CD4-positive, alpha-beta T cell treated with Interleukin-21 for 1 hour (primary cell): ENCODE measurements around the gene BTBD18.
A peak's percentile ranks its signal among the peaks of the same experiment; 100 is the strongest.

Experiments
- DNase-seq: peaks from one replicate; pipeline ENCODE4 v3.0.0-alpha.2; 2020

Gene BTBD18, protein sequence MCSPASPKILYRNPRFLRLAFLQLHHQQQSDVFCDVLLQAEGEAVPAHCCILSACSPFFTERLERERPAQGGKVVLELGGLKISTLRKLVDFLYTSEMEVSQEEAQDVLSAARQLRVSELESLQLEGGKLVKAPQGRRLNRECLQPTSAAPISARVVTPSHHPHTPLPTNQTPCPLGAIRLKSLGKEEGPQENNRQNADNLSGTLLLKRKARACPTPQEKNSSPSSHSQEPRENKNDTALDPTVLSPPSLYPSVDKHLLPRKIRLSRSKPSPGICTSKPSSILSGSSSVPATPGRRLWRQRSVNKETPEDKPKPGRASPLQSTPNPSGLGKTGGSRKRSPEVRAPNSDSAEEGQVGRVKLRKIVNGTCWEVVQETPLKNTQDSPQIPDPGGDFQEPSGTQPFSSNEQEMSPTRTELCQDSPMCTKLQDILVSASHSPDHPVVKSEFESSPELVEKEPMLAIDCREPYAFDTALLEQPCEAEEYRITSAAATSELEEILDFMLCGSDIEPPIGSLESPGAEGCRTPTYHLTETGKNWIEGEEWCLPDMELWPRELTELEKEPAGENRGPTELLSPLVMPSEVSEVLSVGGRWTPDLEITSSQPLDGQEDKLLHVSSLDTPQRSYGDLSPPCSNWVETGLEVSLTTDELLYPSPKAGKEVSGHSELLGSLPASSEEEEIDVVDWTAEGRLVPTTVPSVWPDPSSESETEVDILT

GRCh38 chr11:57751676-57752253, at the start of gene BTBD18:
Gene BTBD18, minus strand, starts transcription at chr11:57751819. Its CDS starts 631 bp downstream, at chr11:57751188.
- no peak for DNase-seq

DNA sequence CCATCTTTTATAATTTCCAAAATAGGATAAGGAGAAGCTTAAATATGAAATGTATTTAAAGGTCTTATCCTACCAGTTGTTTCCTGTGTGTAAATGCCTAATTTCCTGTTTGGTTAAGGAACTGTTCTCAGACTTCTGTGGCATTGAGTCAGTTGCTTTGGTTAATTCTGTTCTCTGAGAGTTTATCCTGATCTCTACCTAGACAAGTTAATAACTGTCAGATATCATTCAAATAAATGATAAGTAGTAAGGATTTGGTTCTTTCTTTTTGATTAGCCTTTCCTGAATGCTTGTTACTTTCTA, 49.5 kb upstream of the BTBD18 start:
- no peak for DNase-seq

DNA sequence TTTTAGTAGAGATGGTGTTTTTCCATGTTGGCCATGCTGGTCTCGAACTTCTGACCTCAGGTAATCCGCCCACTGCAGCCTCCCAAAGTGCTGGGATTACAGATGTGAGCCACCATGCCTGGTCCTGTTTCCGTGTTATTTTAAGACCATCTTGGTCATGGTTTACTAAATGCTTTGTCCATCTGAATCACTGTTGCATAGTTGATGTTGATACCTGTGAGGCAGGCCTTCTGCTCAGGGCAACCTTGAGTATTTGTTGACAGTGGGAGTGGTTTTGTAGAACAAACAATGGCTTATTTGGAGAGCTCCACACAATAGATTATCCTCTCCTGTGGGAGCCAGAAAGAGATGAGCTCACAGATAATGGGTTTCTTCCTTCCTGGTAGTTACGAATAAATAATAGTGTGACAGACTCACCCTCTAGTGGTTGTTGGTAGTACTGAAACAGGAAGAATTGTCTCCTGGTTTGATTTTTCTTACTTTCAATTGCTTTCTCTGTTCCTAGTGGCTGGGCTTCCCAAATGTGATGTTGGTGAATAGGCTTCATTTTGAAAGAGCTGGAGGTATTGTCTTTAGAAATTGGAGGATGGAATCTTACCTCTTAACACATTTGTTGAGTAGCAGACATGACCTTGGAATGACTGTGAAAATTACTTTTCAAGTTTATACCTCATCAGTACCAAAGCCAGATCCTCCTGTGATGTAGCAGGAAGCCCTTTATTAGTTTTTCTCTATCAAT, 49.0 kb upstream of the BTBD18 start:
- peak; percentile 72 for DNase-seq

- no peak for DNase-seq
Measured at GRCh38 chr11:57798905-57799559, 47.4 kb upstream of the BTBD18 start.

DNA sequence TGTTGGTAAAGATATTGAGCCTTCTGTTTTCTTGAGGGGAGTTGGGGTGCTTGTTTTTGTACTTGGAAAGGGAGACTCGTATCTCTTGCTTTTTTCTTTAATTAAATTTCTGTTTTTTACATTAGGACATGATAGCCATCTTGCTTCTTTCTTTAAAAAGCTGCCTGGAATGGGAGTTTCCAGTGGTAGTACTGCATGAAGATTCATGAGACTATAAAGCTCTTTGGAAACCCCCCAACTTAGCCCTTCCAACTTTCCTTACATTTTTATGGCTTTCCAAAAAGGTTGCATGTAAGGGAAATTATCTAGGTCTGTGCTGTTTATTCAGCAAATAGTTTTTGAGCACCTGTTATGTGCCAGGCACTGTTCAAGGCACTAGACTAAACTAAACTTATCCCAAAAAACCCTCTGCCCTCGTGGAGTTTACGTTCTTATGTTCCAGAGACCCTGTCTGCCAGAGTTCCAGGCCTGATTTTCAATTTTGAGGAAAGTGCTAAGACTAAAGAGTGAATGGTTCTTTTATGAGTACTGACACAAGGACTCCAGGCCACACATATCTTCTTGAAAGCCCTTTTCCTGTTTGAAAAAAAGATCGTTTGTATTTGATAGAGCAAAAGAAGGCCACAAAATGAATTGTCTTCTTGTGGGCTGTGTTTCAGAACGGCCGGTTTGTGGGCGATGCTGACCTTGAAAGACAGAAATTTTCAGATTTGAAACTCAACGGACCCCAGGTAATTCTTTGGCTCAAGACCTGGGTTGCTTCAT, 41.9 kb upstream of the BTBD18 start:
- no peak for DNase-seq

DNA sequence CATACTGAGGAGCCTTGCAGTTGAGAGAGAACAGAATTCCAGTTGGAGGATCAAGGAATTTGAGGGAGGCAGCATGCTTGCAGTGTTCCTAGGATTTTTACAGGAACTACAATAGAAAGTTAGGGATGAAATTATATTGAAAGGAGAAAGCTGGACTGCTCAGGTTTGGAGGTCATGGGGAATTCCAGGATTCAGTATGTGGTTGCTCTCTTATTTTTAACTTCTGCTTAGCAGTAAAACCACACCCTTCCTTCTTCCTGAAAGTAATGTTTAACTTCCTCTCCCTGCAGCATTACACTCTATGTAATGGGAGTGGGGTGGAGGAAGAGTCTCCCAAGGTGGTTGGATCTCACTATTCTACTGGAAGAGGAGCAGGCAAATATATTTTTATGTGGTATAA, 41.3 kb upstream of the BTBD18 start:
- DNase-seq = peak; percentile 30

DNA sequence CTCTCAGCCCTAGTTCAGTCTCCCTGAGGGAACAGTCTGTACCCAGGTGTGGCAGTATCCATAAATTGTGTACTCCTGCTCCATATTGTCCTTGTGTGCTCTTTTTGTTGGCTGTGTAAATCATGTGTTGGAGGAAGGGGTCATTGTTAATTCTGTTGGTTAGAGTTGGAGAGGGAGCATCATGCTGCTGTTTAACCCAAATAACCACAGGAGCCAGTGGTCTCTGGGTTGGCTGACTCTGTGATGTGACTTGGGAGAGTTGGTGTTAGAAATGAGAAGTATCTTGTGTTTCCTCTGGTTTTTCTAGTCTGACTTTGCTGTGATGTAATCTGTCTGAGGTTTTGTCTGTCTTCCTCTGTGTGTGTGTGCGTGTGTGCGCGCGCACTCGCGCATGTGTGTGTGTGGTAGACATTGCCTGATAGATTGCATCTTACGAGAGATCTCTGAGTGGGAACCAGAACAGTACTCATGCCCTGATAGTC, 40.5 kb upstream of the BTBD18 start:
- DNase-seq = peak; percentile 91

GRCh38 chr11:57791321-57792059, 39.9 kb upstream of the BTBD18 start:
- DNase-seq = no peak

- no peak for DNase-seq
Measured at GRCh38 chr11:57788703-57789088, 37.1 kb upstream of the BTBD18 start.

- DNase-seq = peak; percentile 15
Measured at GRCh38 chr11:57787920-57788702, 36.5 kb upstream of the BTBD18 start.

GRCh38 chr11:57787006-57787604, 35.5 kb upstream of the BTBD18 start:
- no peak for DNase-seq

- no peak for DNase-seq
Measured at GRCh38 chr11:57786436-57786835, 34.8 kb upstream of the BTBD18 start.

DNA sequence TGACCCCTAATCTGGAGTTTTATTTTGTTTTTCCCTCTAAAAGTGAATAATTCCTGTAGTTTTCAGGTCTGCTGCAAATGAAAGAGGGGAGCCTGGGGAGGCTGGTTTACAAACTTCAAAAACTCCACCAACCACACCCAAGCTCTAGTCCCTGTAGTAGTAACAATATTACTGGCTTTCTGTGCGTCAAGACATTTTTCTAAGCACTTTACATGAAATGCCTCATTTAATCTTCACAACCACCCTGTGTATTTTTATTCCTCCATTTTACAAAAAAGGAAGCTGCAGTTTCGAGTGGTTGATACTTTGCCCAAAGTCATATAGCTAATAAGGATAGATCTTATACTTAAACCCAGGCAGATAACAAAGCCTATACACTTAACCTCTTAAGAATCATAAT, 33.5 kb upstream of the BTBD18 start:
- no peak for DNase-seq

- no peak for DNase-seq
Measured at GRCh38 chr11:57781529-57781943, 29.9 kb upstream of the BTBD18 start.

GRCh38 chr11:57779276-57779675, 27.7 kb upstream of the BTBD18 start:
- no peak for DNase-seq

DNA sequence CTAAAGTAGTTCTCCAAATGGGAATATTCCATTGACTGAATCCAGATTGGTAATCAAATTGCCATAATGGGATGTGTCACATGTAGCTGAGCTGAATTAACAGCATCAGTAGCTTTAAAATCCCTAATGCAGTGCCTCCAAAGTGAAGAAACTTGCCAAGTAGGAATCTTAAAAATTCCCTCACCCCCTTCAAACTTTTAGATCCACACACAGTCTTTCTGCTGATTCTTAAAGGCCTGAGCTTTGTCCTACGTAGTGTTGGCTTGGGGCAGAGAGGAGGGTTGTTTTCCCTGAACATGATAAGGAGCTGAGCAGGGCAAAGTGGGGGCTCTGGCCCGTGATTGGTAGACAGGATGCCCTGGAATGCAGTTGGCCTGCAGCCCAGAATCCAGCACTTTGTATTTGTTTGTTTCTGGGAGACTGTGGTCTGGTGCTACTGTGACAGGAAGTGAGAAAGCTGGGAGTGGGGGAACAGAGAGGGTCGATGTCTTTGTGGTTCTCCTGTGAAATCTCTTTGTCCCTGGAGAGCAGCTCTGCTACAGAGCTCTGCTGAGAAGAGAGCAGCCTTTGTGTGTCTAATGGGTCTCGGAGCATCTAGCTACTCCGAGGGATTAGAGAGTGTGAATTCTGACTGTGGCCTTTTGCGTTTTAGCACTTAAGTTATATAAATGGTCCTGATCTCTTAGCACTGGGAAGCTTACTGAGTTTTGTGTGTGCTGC, 26.9 kb upstream of the BTBD18 start:
- no peak for DNase-seq

DNA sequence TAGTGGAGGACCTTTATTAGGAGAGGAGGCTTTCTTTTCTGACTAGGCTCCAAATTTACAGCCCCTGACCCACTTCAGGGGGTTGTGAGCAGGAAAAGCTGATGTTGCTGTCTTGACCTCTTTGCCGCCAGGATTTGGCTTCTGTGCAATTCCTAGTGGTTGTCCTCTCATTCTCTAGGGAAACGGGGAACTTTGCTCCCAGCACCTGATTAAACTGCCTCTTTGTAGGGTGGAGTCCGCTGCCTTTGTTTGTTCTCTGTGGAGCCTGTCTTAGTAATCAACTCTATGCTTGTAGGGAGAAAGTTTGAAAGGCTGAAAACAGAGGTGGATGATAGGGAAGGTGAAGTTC, 26.3 kb upstream of the BTBD18 start:
- no peak for DNase-seq

GRCh38 chr11:57776577-57777210, 25.1 kb upstream of the BTBD18 start:
- DNase-seq = no peak

DNA sequence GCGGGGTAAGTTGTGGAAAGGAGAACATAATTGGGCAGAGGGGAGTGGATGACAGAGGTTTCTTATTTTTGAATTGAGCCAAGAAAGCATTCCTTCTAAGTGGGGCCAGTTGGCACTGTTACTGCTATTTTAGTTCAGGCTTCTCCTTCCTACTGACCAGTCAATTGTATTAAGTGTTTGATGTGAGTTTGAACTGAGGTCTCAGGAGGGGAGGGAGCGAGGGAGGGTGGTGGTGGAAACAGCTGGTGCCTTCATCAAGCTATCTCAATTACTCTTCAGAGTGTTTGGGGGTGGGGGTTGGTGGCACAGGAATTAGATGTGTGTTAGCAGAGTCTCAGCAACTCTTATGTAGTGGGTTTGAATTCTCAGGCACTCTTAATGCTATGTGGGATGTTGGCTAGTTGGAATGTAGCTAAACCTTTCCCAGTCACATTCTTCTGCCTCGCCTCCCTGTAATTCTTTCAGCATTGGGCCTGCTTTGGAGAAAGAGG, 24.5 kb upstream of the BTBD18 start:
- no peak for DNase-seq
